H1 (cell line): Measurements from ENCODE around the gene TBX21. TPM values are rescaled to one million over a fixed set of nuclear protein-coding genes. Genes with fewer than 3 reads are reported as not detected.

Experiments used
- EZH2 ChIP-seq: fragments of 200-600 bp; sonication (generic); IDR thresholded peaks from 2 replicates; pipeline ENCODE4 v1.7.1; 2012; ENCODE audit warnings: low read depth, mild to moderate bottlenecking, moderate library complexity, low read length, inconsistent platforms; ENCODE audit not compliant: severe bottlenecking
- polyA plus RNA-seq, 7 experiments: library from polyadenylated mRNA; depleted of rRNA in 3 of 7; stranded (reverse) in 5 of 7; unstranded in 2 of 7; fragments of >200 nt in 5 of 7; fragments of 200-250 nt in 2 of 7; gene quantifications; 1 replicate in 5 of 7; 2 replicates in 1 of 7; 4 replicates in 1 of 7; pipeline versions ENCODE4 v1.2.1 to v1.2.3, GENCODE V29; 2011 to 2013; ENCODE audit warnings: missing spikeins in 2 of 7, mixed read lengths in 2 of 7
- total RNA-seq: library from RNA; stranded (reverse); fragmentation: NEBNext Ultra II Directional; extraction: Animal tissue kit (Norgen Biotek cat#: 25700); gene quantifications from 2 replicates; pipeline ENCODE4 v1.2.1, GENCODE V29; 2021

Gene TBX21
- total and polyA plus RNA-seq, 2 of the 8 experiments (the other 6 are each of a cell fraction or from before 2014, with no cell fraction given) = not detected

GRCh38 chr17:47776330-47777197, 43.5 kb downstream of the TBX21 start (continued):
- TF ChIP-seq EZH2 = no peak
